ENCODE results near the gene MAD1L1. TPM values are rescaled to one million over a fixed set of nuclear protein-coding genes. Genes with fewer than 3 reads are reported as not detected.

The MAD1L1 gene
- total RNA-seq, 2 donors from 2014 or later, result 59.1 to 61.4 TPM

DNA sequence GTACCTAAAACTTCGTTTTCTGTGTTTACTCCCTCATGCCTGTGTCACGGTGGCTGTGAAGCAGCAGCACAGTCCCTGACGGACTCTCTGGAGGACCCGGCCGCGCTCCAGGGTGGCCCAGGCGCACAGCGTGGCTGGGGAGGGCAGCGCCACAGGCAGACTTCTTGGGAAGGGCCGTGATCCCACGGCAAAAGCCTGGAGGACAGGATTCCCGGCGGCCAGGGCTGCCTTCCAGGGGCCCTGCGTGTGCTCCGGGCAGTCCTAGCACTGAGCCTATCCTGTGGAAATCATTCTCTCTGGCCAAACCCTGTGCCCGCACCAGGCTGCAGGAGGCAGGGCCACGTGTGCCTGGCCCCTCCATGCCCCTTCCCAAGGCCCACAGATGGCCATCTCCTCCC, 244.2 kb downstream of the MAD1L1 start:
- H3K4me3 ChIP-seq (ENCODE audit: low read length), result no peak overlapping the region
- Mint-ChIP-seq H3K36me3 (ENCODE audit: low read depth) (no peaks in the 10 kb centered on the region), H3K27ac (peak overlapping the region; percentile 58), H3K4me3 (no peak overlapping the region), H3K4me1 (no peaks in the 10 kb centered on the region), H3K27me3 (ENCODE audit: insufficient read depth) (no peaks in the 10 kb centered on the region), H3K9me3 (no peaks in the 10 kb centered on the region)
- TF ChIP-seq, protein P1, sequence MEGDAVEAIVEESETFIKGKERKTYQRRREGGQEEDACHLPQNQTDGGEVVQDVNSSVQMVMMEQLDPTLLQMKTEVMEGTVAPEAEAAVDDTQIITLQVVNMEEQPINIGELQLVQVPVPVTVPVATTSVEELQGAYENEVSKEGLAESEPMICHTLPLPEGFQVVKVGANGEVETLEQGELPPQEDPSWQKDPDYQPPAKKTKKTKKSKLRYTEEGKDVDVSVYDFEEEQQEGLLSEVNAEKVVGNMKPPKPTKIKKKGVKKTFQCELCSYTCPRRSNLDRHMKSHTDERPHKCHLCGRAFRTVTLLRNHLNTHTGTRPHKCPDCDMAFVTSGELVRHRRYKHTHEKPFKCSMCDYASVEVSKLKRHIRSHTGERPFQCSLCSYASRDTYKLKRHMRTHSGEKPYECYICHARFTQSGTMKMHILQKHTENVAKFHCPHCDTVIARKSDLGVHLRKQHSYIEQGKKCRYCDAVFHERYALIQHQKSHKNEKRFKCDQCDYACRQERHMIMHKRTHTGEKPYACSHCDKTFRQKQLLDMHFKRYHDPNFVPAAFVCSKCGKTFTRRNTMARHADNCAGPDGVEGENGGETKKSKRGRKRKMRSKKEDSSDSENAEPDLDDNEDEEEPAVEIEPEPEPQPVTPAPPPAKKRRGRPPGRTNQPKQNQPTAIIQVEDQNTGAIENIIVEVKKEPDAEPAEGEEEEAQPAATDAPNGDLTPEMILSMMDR (conservative IDR thresholded peaks at IDR 0.05), result no peak
- H3K27ac ChIP-seq (ENCODE audit: low read depth, low read length), result no peak overlapping the region
- H3K27me3 ChIP-seq (ENCODE audit: control insufficient read depth, insufficient read depth, low read length, poor library complexity, severe bottlenecking), result no peaks in the 10 kb centered on the region
- H3K9me3 ChIP-seq (ENCODE audit: control insufficient read depth, low read length), result no peaks in the 10 kb centered on the region
- no peak overlapping the region for H3K9ac ChIP-seq (ENCODE audit: extremely low read depth, low read length, poor library complexity, severe bottlenecking)
- WGBS, 2 experiments (ENCODE audit: insufficient coverage in 1 of 2, insufficient read length in 1 of 2), result 94 to 98% methylated on average over 17 of the region's 17 CpGs
- DNase-seq, result no peak
- no peaks in the 10 kb centered on the region for H3K4me1 ChIP-seq (ENCODE audit: control insufficient read depth, insufficient read depth, low read length)
- H3K36me3 ChIP-seq (ENCODE audit: control insufficient read depth, insufficient read depth, low read length), result peaks cover 6% of the 10 kb centered on the region

DNA sequence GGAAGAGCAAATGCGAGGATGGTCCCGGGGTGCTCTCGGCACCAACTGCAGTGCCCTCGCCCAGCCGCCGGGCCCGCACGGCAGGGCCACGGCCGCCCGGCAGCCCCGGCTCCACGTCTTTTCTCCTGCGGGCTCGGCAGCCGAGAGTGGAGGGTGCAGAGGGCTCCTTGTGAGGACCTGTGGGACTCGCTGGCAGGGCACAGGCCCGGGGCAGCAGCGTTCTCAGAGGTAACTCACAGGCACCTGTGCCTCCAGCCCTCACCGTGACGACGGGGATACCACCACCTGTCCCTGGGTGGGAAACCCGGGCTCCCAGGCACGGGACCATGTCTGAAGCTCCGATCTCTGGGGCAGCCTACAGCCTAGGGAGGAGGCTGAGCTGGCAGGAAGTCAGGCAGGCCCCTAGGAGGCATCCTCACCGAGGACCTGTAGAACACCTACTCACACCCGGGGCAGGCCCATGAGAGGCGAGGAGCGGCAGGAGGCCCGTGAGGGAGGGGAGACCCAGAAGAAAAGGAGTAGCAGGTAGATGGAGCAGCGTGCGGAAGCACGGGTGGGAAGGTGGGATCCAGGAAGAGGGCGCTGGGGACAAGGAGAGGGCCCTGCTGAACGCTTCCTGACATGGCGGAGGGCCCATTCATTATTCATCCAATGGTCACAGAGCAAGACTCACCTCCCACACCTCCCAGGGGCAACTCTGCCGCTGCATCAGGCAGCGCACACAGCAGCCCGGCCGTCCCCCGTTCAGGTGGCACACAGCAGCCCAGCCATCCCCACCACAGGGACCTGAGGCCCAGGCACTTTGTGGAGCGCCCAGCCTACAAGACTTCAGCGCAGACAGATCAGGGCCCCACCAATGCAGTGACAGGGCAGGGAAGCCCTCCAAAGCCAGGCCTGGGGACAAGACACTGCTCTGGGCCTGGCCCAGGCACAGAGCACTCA, 244.9 kb downstream of the MAD1L1 start:
- H3K9me3 Mint-ChIP-seq, result no peaks in the 10 kb centered on the region
- no peaks in the 10 kb centered on the region for H3K27me3 ChIP-seq (ENCODE audit: control insufficient read depth, insufficient read depth, low read length, poor library complexity, severe bottlenecking)
- no peaks in the 10 kb centered on the region for H3K4me1 Mint-ChIP-seq
- H3K4me3 ChIP-seq (ENCODE audit: low read length), result no peak overlapping the region
- no peak for DNase-seq
- no peaks in the 10 kb centered on the region for H3K4me1 ChIP-seq (ENCODE audit: control insufficient read depth, insufficient read depth, low read length)
- H3K9ac ChIP-seq (ENCODE audit: extremely low read depth, low read length, poor library complexity, severe bottlenecking), result no peak overlapping the region
- H3K4me3 Mint-ChIP-seq, result no peak overlapping the region
- no peaks in the 10 kb centered on the region for H3K27me3 Mint-ChIP-seq (ENCODE audit: insufficient read depth)
- TF ChIP-seq, protein P1 (conservative IDR thresholded peaks at IDR 0.05), result no peak
- H3K36me3 Mint-ChIP-seq (ENCODE audit: low read depth), result no peaks in the 10 kb centered on the region
- 94 to 99% methylated on average over 15 to 43 of the region's 43 CpGs for WGBS, 2 experiments (ENCODE audit: insufficient coverage in 1 of 2, insufficient read length in 1 of 2)
- no peak overlapping the region for H3K27ac ChIP-seq (ENCODE audit: low read depth, low read length)
- no peaks in the 10 kb centered on the region for H3K9me3 ChIP-seq (ENCODE audit: control insufficient read depth, low read length)
- H3K36me3 ChIP-seq (ENCODE audit: control insufficient read depth, insufficient read depth, low read length), result peaks cover 6% of the 10 kb centered on the region
- H3K27ac Mint-ChIP-seq, result no peak overlapping the region

DNA sequence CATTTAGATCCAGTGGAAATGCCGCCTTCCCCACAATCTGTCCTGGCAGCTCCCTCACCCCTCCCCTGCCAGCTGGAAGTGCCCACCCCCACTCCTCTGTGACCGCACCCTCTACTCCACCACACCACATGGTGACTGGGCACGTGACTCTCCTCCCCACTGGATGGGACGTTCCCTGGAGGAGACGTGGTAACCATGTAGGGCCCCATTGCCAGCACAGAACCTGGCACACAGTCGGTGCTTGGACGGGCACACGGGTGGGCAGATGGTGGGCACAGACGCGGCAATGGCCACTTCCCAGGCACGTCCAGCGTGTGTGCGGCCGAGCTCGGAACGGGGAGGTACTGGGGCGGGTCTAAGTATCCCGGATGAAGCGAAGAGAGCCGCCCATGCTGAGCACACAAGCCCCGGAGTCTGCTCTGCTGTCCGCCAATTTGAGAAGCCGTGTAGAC, 245.6 kb downstream of the MAD1L1 start:
- Histone ChIP-seq H3K9ac (ENCODE audit: extremely low read depth, low read length, poor library complexity, severe bottlenecking) (no peak overlapping the region), H3K4me3 (ENCODE audit: low read length) (no peak overlapping the region), H3K27ac (ENCODE audit: low read depth, low read length) (no peak overlapping the region), H3K36me3 (ENCODE audit: control insufficient read depth, insufficient read depth, low read length) (peaks cover 6% of the 10 kb centered on the region), H3K4me1 (ENCODE audit: control insufficient read depth, insufficient read depth, low read length) (no peaks in the 10 kb centered on the region), H3K27me3 (ENCODE audit: control insufficient read depth, insufficient read depth, low read length, poor library complexity, severe bottlenecking) (no peaks in the 10 kb centered on the region), H3K9me3 (ENCODE audit: control insufficient read depth, low read length) (no peaks in the 10 kb centered on the region)
- TF ChIP-seq, protein P1 (conservative IDR thresholded peaks at IDR 0.05), result no peak
- H3K36me3 Mint-ChIP-seq (ENCODE audit: low read depth), result no peaks in the 10 kb centered on the region
- no peaks in the 10 kb centered on the region for H3K4me1 Mint-ChIP-seq
- no peaks in the 10 kb centered on the region for H3K27me3 Mint-ChIP-seq (ENCODE audit: insufficient read depth)
- 97% methylated on average over 21 to 23 of the region's 23 CpGs for WGBS, 2 experiments (ENCODE audit: insufficient coverage in 1 of 2, insufficient read length in 1 of 2)
- no peaks in the 10 kb centered on the region for H3K9me3 Mint-ChIP-seq
- no peak for DNase-seq
- H3K27ac Mint-ChIP-seq, result no peak overlapping the region
- no peak overlapping the region for H3K4me3 Mint-ChIP-seq

Data from endodermal cell (in vitro differentiated cells).